ENCODE results near the gene SYT9. TPM values are rescaled to one million over a fixed set of nuclear protein-coding genes. Genes with fewer than 3 reads are reported as not detected.

The SYT9 gene
- total RNA-seq, 1 experiment from 2014 or later = not detected

GRCh38 chr11:7473717-7474116, 222.0 kb downstream of the SYT9 start:
- H3K4me2 ChIP-seq = no peak overlapping the region
- ChIA-PET CTCF (no interaction called here), POLR2A (ENCODE audit: unreplicated experiment) (no interaction called here)
- no peaks in the 10 kb centered on the region for H4K20me1 ChIP-seq (ENCODE audit: insufficient read depth)
- TF ChIP-seq CTCF (conservative IDR thresholded peaks at IDR 0.05) = no peak
- no peak for TF ChIP-seq EZH2 (IDR thresholded peaks at IDR 0.05; ENCODE audit: low read depth)
- no peaks in the 10 kb centered on the region for H3K9me2 ChIP-seq (ENCODE audit: insufficient read depth)
- no peaks in the 10 kb centered on the region for H3K79me2 ChIP-seq (ENCODE audit: low read depth)
- no peaks in the 10 kb centered on the region for H3K9me3 ChIP-seq (ENCODE audit: insufficient read depth, low read depth)
- H3K4me3 ChIP-seq = no peak overlapping the region
- H3K27me3 ChIP-seq (ENCODE audit: insufficient read depth, low read depth) = no peaks in the 10 kb centered on the region
- no peak overlapping the region for H2AFZ ChIP-seq
- DNase-seq = no peak
- H3K36me3 ChIP-seq (ENCODE audit: low read depth) = no peaks in the 10 kb centered on the region
- H3F3A ChIP-seq (ENCODE audit: insufficient read depth, low read depth) = no peaks in the 10 kb centered on the region
- no peaks in the 10 kb centered on the region for H3K4me1 ChIP-seq (replicated peaks; ENCODE audit: insufficient read depth)
- intact Hi-C loops (cut with micrococcal nuclease; ENCODE audit: unreplicated experiment) = no loop called here
- H3K27ac ChIP-seq = no peak overlapping the region
- BruUV-seq (replicated peaks) = no TSS peak

GRCh38 chr11:7480113-7480512, 228.4 kb downstream of the SYT9 start:
- Histone ChIP-seq H4K20me1 (ENCODE audit: insufficient read depth) (no peaks in the 10 kb centered on the region), H3K79me2 (ENCODE audit: low read depth) (no peaks in the 10 kb centered on the region), H3K27ac (no peak overlapping the region), H3K4me2 (no peak overlapping the region), H3K9me2 (ENCODE audit: insufficient read depth) (no peaks in the 10 kb centered on the region), H3K36me3 (ENCODE audit: low read depth) (no peaks in the 10 kb centered on the region), H3K4me1 (replicated peaks; ENCODE audit: insufficient read depth) (no peaks in the 10 kb centered on the region; the same call in 1 of the 2 replicates), H3K4me3 (no peak overlapping the region), H2AFZ (no peak overlapping the region), H3K27me3 (ENCODE audit: insufficient read depth, low read depth) (no peaks in the 10 kb centered on the region), H3K9me3 (ENCODE audit: insufficient read depth, low read depth) (no peaks in the 10 kb centered on the region), H3F3A (ENCODE audit: insufficient read depth, low read depth) (no peaks in the 10 kb centered on the region)
- intact Hi-C loops (cut with micrococcal nuclease; ENCODE audit: unreplicated experiment) = no loop called here
- no peak for DNase-seq
- TF ChIP-seq CTCF (conservative IDR thresholded peaks at IDR 0.05) = no peak
- TF ChIP-seq EZH2 (IDR thresholded peaks at IDR 0.05; ENCODE audit: low read depth) = no peak
- no TSS peak for BruUV-seq (replicated peaks)
- ChIA-PET CTCF (no interaction called here), POLR2A (ENCODE audit: unreplicated experiment) (no interaction called here)

GRCh38 chr11:7484131-7484530, 232.4 kb downstream of the SYT9 start:
- Histone ChIP-seq H3F3A (ENCODE audit: insufficient read depth, low read depth) (no peaks in the 10 kb centered on the region), H3K4me2 (no peak overlapping the region), H3K27me3 (ENCODE audit: insufficient read depth, low read depth) (no peaks in the 10 kb centered on the region), H3K79me2 (ENCODE audit: low read depth) (no peaks in the 10 kb centered on the region), H3K4me3 (no peak overlapping the region), H3K9me3 (ENCODE audit: insufficient read depth, low read depth) (no peaks in the 10 kb centered on the region), H4K20me1 (ENCODE audit: insufficient read depth) (no peaks in the 10 kb centered on the region), H3K4me1 (replicated peaks; ENCODE audit: insufficient read depth) (no peaks in the 10 kb centered on the region; the same call in 1 of the 2 replicates), H3K36me3 (ENCODE audit: low read depth) (no peaks in the 10 kb centered on the region), H3K27ac (no peak overlapping the region), H3K9me2 (ENCODE audit: insufficient read depth) (no peaks in the 10 kb centered on the region), H2AFZ (no peak overlapping the region)
- TF ChIP-seq EZH2 (IDR thresholded peaks at IDR 0.05; ENCODE audit: low read depth) (no peak), CTCF (conservative IDR thresholded peaks at IDR 0.05) (no peak)
- intact Hi-C loops (cut with micrococcal nuclease; ENCODE audit: unreplicated experiment) = no loop called here
- ChIA-PET POLR2A (ENCODE audit: unreplicated experiment) (no interaction called here), CTCF (no interaction called here)
- no TSS peak for BruUV-seq (replicated peaks)
- DNase-seq = no peak
